NT2/D1 (cell line): Measurements from ENCODE around the gene MAP1B.

ENCODE experiments used
- SUZ12 ChIP-seq: IDR thresholded peaks from 2 replicates; pipeline ENCODE4 v1.6.1; 2011; ENCODE audit not compliant: insufficient read length, insufficient read depth; ENCODE audit errors: extremely low read depth
- ZNF274 ChIP-seq: IDR thresholded peaks from 2 replicates; pipeline ENCODE4 v1.6.1; 2011; ENCODE audit warnings: mild to moderate bottlenecking, low read depth, low read length

- TF ChIP-seq SUZ12 (no peak), ZNF274 (no peak)
These were observed 130.6 kb downstream of the MAP1B start for GRCh38 chr5:72237879-72238278.
